Right lobe of liver (tissue), 4 donors: ENCODE results near the gene FBP1.

ENCODE experiments used
- CTCF ChIP-seq, 4 donors: fragments of 200-600 bp in 3 of 4; fragments of 450-650 bp in 1 of 4; IDR thresholded peaks; one replicate each; pipeline versions ENCODE4 v1.5.1 to v1.8.0; 2016 to 2022; ENCODE audit warnings: antibody characterized with exemption in 4 of 4, mild to moderate bottlenecking in 2 of 4
- POLR2A ChIP-seq: fragments of 450-650 bp; IDR thresholded peaks from one replicate; pipeline ENCODE4 v1.6.1; 2017; ENCODE audit warnings: antibody characterized with exemption, mild to moderate bottlenecking
- donor health status: DM: no; HTN: no; CAD: no.
- donor health status: DM: no; HTN: no; CAD: no.
- donor health status: DM: no; HTN: yes; CAD: no.

- TF ChIP-seq POLR2A (no peak), CTCF (IDR thresholded peaks at IDR 0.05) (no peak)
Observed at GRCh38 chr9:94567271-94567670, 72.0 kb downstream of the FBP1 start.
